Uterus (tissue), 4 donors: ENCODE results near the gene DOCK6. TPM values are rescaled to one million over a fixed set of nuclear protein-coding genes. Genes with fewer than 3 reads are reported as not detected.

ENCODE experiments used
- DNase-seq, 2 donors: peaks; one replicate each; pipeline ENCODE4 v3.0.0-alpha.2; 2019 to 2020
- H3K27ac ChIP-seq, 2 donors: fragments of 200-600 bp; sonication (generic); 1 replicate in 1 of 2; 2 replicates in 1 of 2; pipeline ENCODE4 v1.5.1; 2016 to 2018
- H3K27me3 ChIP-seq, 2 donors: fragments of 200-600 bp; sonication (generic); one replicate each; pipeline ENCODE4 v1.5.1; 2018 to 2019; ENCODE audit warnings: control low read depth in 1 of 2
- H3K36me3 ChIP-seq, 2 donors: fragments of 200-600 bp; sonication (generic); one replicate each; pipeline ENCODE4 v1.5.1; 2019; ENCODE audit warnings: control low read depth in 1 of 2
- H3K4me1 ChIP-seq, 2 donors: fragments of 200-600 bp; sonication (generic); one replicate each; pipeline ENCODE4 v1.5.1; 2018 to 2019; ENCODE audit warnings: control low read depth in 1 of 2
- H3K4me3 ChIP-seq, 2 donors: fragments of 200-600 bp; sonication (generic); 1 replicate in 1 of 2; 2 replicates in 1 of 2; pipeline ENCODE4 v1.5.1; 2018 to 2019; ENCODE audit warnings: mild to moderate bottlenecking in 1 of 2
- H3K9me3 ChIP-seq, 2 donors: fragments of 200-600 bp; sonication (generic); one replicate each; pipeline ENCODE4 v1.5.1; 2019; ENCODE audit warnings: control low read depth in 1 of 2
- CTCF ChIP-seq, 4 experiments: fragments of 200-600 bp in 2 of 4; fragments of 450-650 bp in 2 of 4; sonication (generic) in 2 of 4; IDR thresholded peaks; one replicate each; pipeline ENCODE4 v1.5.1; 2016 to 2019; ENCODE audit warnings: antibody characterized with exemption in 4 of 4, mild to moderate bottlenecking in 2 of 4, moderate library complexity in 1 of 4
- POLR2A ChIP-seq, 2 donors: fragments of 450-650 bp; IDR thresholded peaks; one replicate each; pipeline ENCODE4 v1.6.1; 2016; ENCODE audit warnings: antibody characterized with exemption in 2 of 2, mild to moderate bottlenecking in 1 of 2, moderate library complexity in 1 of 2
- intact Hi-C: fragments of 100-400 bp; cut with DNase I; formaldehyde crosslinking; loops from one replicate; pipeline ENCODE4 v1.15.1; 2023; ENCODE audit warnings: low total_unique reads
- total RNA-seq, 4 donors: library from RNA; depleted of rRNA in 3 of 4; stranded (reverse); fragments of >200 nt in 3 of 4; gene quantifications; one replicate each; pipeline versions ENCODE4 v1.1.0 to v1.2.4, GENCODE V29; 2014 to 2023
- donor health status: DM: yes; HTN: yes; CAD: no.

Gene DOCK6
- total RNA-seq, 4 donors from 2014 or later = 13.5 to 89.4 (median 38.6) TPM

DNA sequence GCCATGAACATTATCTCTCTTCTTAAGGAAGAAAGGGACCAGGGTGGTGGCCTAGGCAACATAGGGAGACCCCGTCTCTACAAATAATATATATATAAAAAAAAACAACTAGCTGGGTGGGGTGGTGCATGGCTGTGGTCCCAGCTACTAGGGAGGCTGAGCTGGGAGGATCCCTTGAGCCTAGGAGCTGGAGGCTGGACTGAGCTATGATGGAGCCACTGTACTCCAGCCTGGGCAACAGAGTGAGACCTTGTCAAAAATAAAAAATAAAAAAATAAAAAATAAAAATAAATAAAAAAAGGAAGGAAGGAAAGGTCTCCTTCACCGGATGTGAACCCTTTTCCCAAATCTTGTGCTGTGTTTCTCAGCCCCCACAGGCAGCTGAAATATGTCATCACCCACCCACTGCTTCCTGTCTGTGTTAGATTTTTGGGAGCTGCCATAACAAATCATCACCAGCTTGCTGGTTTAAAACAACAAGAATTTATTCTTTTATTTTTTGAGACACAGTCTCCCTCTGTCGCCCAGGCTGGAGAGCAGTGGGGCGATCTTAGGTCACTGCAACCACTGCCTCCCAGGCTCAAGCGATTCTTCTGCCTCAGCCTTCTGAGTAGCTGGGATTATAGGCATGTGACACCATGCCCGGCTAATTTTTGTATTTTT, 24.1 kb upstream of the DOCK6 start:
- TF ChIP-seq CTCF (IDR thresholded peaks at IDR 0.05) (peak in 2 of 4 experiments; percentile 29 to 31), POLR2A (IDR thresholded peaks at IDR 0.05) (no peak)
- no peaks in the 10 kb centered on the region for H3K36me3 ChIP-seq
- peak overlapping the region; percentile 11 to 50 for H3K27ac ChIP-seq
- no peaks in the 10 kb centered on the region for H3K4me1 ChIP-seq
- no peak overlapping the region for H3K4me3 ChIP-seq
- intact Hi-C loops = no loop called here
- DNase-seq = no peak
- no peaks in the 10 kb centered on the region for H3K27me3 ChIP-seq
- H3K9me3 ChIP-seq = no peaks in the 10 kb centered on the region

- Histone ChIP-seq H3K36me3 (no peaks in the 10 kb centered on the region), H3K27ac (peak overlapping the region in 1 of 2 donors; percentile 20), H3K4me1 (no peaks in the 10 kb centered on the region), H3K27me3 (no peaks in the 10 kb centered on the region), H3K4me3 (no peak overlapping the region), H3K9me3 (no peaks in the 10 kb centered on the region)
- intact Hi-C loops = no loop called here
- TF ChIP-seq POLR2A (IDR thresholded peaks at IDR 0.05) (no peak), CTCF (IDR thresholded peaks at IDR 0.05) (no peak)
- DNase-seq = no peak
These were observed 22.2 kb upstream of the DOCK6 start for GRCh38 chr19:11284515-11284914.

GRCh38 chr19:11281356-11282049, 19.2 kb upstream of the DOCK6 start:
- Histone ChIP-seq H3K27ac (no peak overlapping the region), H3K9me3 (no peaks in the 10 kb centered on the region), H3K36me3 (no peaks in the 10 kb centered on the region), H3K27me3 (no peaks in the 10 kb centered on the region), H3K4me1 (no peaks in the 10 kb centered on the region), H3K4me3 (no peak overlapping the region)
- TF ChIP-seq POLR2A (IDR thresholded peaks at IDR 0.05) = no peak
- TF ChIP-seq CTCF (IDR thresholded peaks at IDR 0.05) = no peak
- intact Hi-C loops = no loop called here
- DNase-seq = no peak

DNA sequence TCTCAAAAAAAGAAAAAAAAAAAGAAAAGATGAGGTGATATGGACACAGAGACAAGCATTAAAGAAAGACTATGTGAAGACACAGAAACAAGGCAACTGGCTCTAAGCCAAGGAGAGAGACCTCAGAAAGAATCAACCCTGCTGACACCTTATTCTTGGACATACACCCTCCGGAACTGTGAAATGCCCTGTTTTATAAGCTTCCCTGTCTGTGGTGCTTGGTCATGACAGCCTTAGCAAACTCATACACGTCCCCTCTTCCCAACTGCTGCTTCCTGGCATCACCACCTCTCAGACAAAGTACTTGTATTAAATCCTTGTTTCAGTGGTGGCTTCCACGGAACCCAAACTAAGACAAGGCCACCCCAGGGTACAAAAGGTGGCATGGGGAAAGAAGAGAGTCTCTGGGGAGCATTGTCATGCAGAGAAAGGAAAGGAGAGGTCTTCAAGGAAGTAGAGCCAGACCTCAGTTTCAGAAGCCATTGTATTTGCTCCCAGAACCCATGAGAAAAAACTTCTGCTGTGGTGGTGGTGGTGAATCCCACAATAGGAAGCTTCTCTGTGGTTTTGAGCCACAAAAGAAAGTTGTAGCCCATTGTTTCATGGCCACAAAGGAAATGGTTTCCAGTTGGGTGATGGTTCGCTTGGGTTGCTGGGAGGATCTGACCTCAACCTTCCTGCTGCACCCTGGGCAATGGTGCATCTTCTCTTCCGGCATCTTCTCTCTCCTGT, 17.3 kb upstream of the DOCK6 start:
- DNase-seq = no peak
- intact Hi-C loops = no loop called here
- no peaks in the 10 kb centered on the region for H3K36me3 ChIP-seq
- TF ChIP-seq CTCF (IDR thresholded peaks at IDR 0.05) (no peak), POLR2A (IDR thresholded peaks at IDR 0.05) (no peak)
- H3K27ac ChIP-seq = peak overlapping the region in 1 of 2 donors; percentile 15
- no peaks in the 10 kb centered on the region for H3K4me1 ChIP-seq
- H3K9me3 ChIP-seq = no peaks in the 10 kb centered on the region
- H3K4me3 ChIP-seq = no peak overlapping the region
- H3K27me3 ChIP-seq = no peaks in the 10 kb centered on the region

DNA sequence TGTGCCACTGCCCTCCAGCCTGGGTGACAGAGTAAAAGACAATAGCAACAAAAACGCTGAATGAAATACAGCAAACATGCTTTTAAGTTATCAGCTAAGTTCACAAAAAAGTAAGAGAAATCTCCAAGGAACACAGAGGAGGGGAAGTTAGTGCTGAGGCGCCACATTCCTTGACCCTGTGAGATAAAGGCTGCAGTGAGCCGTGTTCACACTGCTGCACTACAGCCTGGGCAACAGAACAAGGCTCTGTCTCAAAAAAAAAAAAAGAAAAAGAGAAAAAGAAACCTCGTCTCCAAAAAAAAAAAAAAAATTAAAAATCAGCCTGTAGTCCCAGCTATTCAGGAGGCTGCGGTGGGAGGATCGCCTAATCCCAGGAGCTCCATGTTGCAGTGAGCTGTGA, 16.3 kb upstream of the DOCK6 start:
- H3K36me3 ChIP-seq = no peaks in the 10 kb centered on the region
- no peaks in the 10 kb centered on the region for H3K27me3 ChIP-seq
- DNase-seq = no peak
- no peaks in the 10 kb centered on the region for H3K4me1 ChIP-seq
- no peak overlapping the region for H3K4me3 ChIP-seq
- no peaks in the 10 kb centered on the region for H3K9me3 ChIP-seq
- intact Hi-C loops = no loop called here
- peak overlapping the region in 1 of 2 donors; percentile 15 for H3K27ac ChIP-seq
- TF ChIP-seq CTCF (IDR thresholded peaks at IDR 0.05) (no peak), POLR2A (IDR thresholded peaks at IDR 0.05) (no peak)
